ENCODE results near the gene SEMA6A. TPM values are rescaled to one million over a fixed set of nuclear protein-coding genes. Genes with fewer than 3 reads are reported as not detected.
A peak's percentile ranks its signal among the peaks of the same experiment; 100 is the strongest.

Gene SEMA6A
- total RNA-seq, 1 experiment from 2014 or later = 406 TPM

GRCh38 chr5:116448450-116448849, 126.2 kb downstream of the SEMA6A start (continued):
- TF ChIP-seq ZNF532 (CRISPR knock-in tag; IDR thresholded peaks at IDR 0.05; ENCODE audit: borderline replicate concordance) (no peak), ZNF423 (CRISPR knock-in tag; IDR thresholded peaks at IDR 0.05) (no peak), ZBTB21 (CRISPR knock-in tag; IDR thresholded peaks at IDR 0.05; ENCODE audit: borderline replicate concordance) (no peak), ZNF138 (CRISPR knock-in tag; conservative IDR thresholded peaks at IDR 0.05) (no peak), SP1 (CRISPR knock-in tag; conservative IDR thresholded peaks at IDR 0.05) (no peak), SMAD4 (CRISPR knock-in tag; IDR thresholded peaks at IDR 0.05) (no peak), ZNF396 (CRISPR knock-in tag; IDR thresholded peaks at IDR 0.05; ENCODE audit: borderline replicate concordance) (no peak), TCF7 (CRISPR knock-in tag; IDR thresholded peaks at IDR 0.05; ENCODE audit: low read depth) (no peak)

GRCh38 chr5:116446356-116447005, 128.1 kb downstream of the SEMA6A start:
- ChIA-PET CTCF (no interaction called here), POLR2A (no interaction called here)
- Mint-ChIP-seq H3K27me3 (ENCODE audit: low read depth) (no peaks in the 10 kb centered on the region), H3K27ac (peak overlapping the region; percentile 25), H3K4me3 (no peak overlapping the region), H3K4me1 (peaks cover 84% of the 10 kb centered on the region), H3K36me3 (peaks cover 57% of the 10 kb centered on the region), H3K9me3 (no peaks in the 10 kb centered on the region)
- ATAC-seq (no peak), DNase-seq (ENCODE audit: low spot score) (no peak)
- TF ChIP-seq FOXP1 (CRISPR knock-in tag; IDR thresholded peaks at IDR 0.05; ENCODE audit: borderline replicate concordance) = no peak
- no peak for TF ChIP-seq AR (CRISPR knock-in tag; IDR thresholded peaks at IDR 0.05)
- TF ChIP-seq HMGXB4 (CRISPR knock-in tag; IDR thresholded peaks at IDR 0.05) = no peak
- TF ChIP-seq ZNF416 (CRISPR knock-in tag; IDR thresholded peaks at IDR 0.05) = no peak
- TF ChIP-seq CTCF (IDR thresholded peaks at IDR 0.05) = no peak
- no peak for TF ChIP-seq AFF4 (CRISPR knock-in tag; IDR thresholded peaks at IDR 0.05; ENCODE audit: borderline replicate concordance)
- TF ChIP-seq ZNF281 (CRISPR knock-in tag; IDR thresholded peaks at IDR 0.05) = no peak
- no peak for TF ChIP-seq FOXJ3 (CRISPR knock-in tag; IDR thresholded peaks at IDR 0.05; ENCODE audit: borderline replicate concordance)
- TF ChIP-seq ZNF121 (CRISPR knock-in tag; IDR thresholded peaks at IDR 0.05) = no peak
- no peak for TF ChIP-seq IRF2 (CRISPR knock-in tag; IDR thresholded peaks at IDR 0.05; ENCODE audit: borderline replicate concordance, low read depth)
